Gastrocnemius medialis (tissue), 4 donors: ENCODE results near the gene SYF2. TPM values are rescaled to one million over a fixed set of nuclear protein-coding genes. Genes with fewer than 3 reads are reported as not detected.

Source experiments
- ATAC-seq, 2 donors: fragments of 150-250 bp; one replicate each; pipeline ENCODE4 v1.9.1; 2016
- DNase-seq, 2 donors: peaks; one replicate each; pipeline ENCODE4 v3.0.0-alpha.2; 2019
- H3K27ac ChIP-seq, 4 donors: fragments of 200-600 bp; sonication (generic); 1 replicate in 1 of 4; 2 replicates in 3 of 4; pipeline ENCODE4 v1.5.1; 2016 to 2018; ENCODE audit warnings: mild to moderate bottlenecking in 2 of 4, moderate library complexity in 1 of 4
- H3K27me3 ChIP-seq, 3 donors: fragments of 200-600 bp; sonication (generic) in 2 of 3; 1 replicate in 1 of 3; 2 replicates in 2 of 3; pipeline versions ENCODE4 v1.5.1 to v1.6.0; 2016 to 2019; ENCODE audit warnings: mild to moderate bottlenecking in 1 of 3, moderate library complexity in 1 of 3
- H3K36me3 ChIP-seq, 2 donors: fragments of 200-600 bp; sonication (generic) in 1 of 2; one replicate each; pipeline ENCODE4 v1.5.1; 2017 to 2018
- H3K4me1 ChIP-seq, 2 donors: fragments of 200-600 bp; sonication (generic) in 1 of 2; one replicate each; pipeline ENCODE4 v1.5.1; 2016 to 2017; ENCODE audit warnings: mild to moderate bottlenecking in 2 of 2
- H3K4me3 ChIP-seq, 4 donors: fragments of 200-600 bp; sonication (generic) in 3 of 4; 1 replicate in 1 of 4; 2 replicates in 3 of 4; pipeline ENCODE4 v1.5.1; 2016 to 2019; ENCODE audit warnings: mild to moderate bottlenecking in 2 of 4
- H3K9me3 ChIP-seq, 3 donors: fragments of 200-600 bp; sonication (generic) in 2 of 3; 1 replicate in 1 of 3; 2 replicates in 2 of 3; pipeline ENCODE4 v1.5.1; 2016 to 2019
- CTCF ChIP-seq, 5 experiments: fragments of 450-650 bp in 3 of 5; fragments of 200-600 bp in 2 of 5; sonication (generic) in 2 of 5; IDR thresholded peaks in 4 of 5; conservative IDR thresholded peaks in 1 of 5; 1 replicate in 4 of 5; 2 replicates in 1 of 5; pipeline ENCODE4 v1.5.1; 2016 to 2019; ENCODE audit warnings: antibody characterized with exemption in 5 of 5, mild to moderate bottlenecking in 3 of 5, moderate library complexity in 3 of 5
- POLR2A ChIP-seq, 2 donors: fragments of 450-650 bp; IDR thresholded peaks; one replicate each; pipeline ENCODE4 v1.6.1; 2017; ENCODE audit warnings: antibody characterized with exemption in 2 of 2, mild to moderate bottlenecking in 2 of 2, moderate library complexity in 2 of 2
- in situ Hi-C, 4 donors: fragments of 200-750 bp; cut with MboI; loops; one replicate each; pipeline versions ENCODE4 v1.15.0 to v1.8.0; 2017; ENCODE audit warnings: low sequenced_read_pairs in 4 of 4
- intact Hi-C: fragments of 100-400 bp; cut with DNase I; formaldehyde crosslinking; loops from one replicate; pipeline ENCODE4 v1.15.1; 2023; ENCODE audit warnings: low total_unique reads
- total RNA-seq, 4 donors: library from RNA; depleted of rRNA; stranded (reverse); fragments of >200 nt; gene quantifications; one replicate each; pipeline versions ENCODE4 v1.1.0 to v1.2.3, GENCODE V29; 2016

Gene SYF2
- total RNA-seq, 4 donors from 2014 or later = 49.1 to 67.4 (median 58.3) TPM

GRCh38 chr1:25246600-25247023 lies 14.3 kb upstream of the SYF2 start:
- DNase-seq = no peak
- TF ChIP-seq CTCF (IDR thresholded peaks at IDR 0.05 in 4 of 5, conservative IDR thresholded peaks at IDR 0.05 in 1 of 5) (peak in 1 of 5 experiments; percentile 21), POLR2A (IDR thresholded peaks at IDR 0.05) (no peak)
- intact Hi-C loops (loop anchor here (1.0 to 2.0 kb wide), 3 partner anchors 14 to 184 kb away; partner anchors contain the start of genes MACO1, SYF2 and TMEM50A), in situ Hi-C loops (loop anchor here in 1 of 4 donors (10.0 kb wide), 1 partner anchor 98 kb away; no protein-coding TSS in a partner anchor)
- Histone ChIP-seq H3K9me3 (no peaks in the 10 kb centered on the region), H3K4me1 (peaks cover 26% of the 10 kb centered on the region in 2 donors), H3K27ac (peak overlapping the region; percentile 99 to 100 (median 100)), H3K36me3 (peaks cover 0 to 42% of the 10 kb centered on the region in 2 donors), H3K4me3 (peak overlapping the region; percentile 85 to 97 (median 96)), H3K27me3 (no peaks in the 10 kb centered on the region)
- ATAC-seq = peak; percentile 6 to 7

- in situ Hi-C loops (loop anchor here in 1 of 4 donors (10.0 kb wide), 1 partner anchor 99 kb away; no protein-coding TSS in a partner anchor), intact Hi-C loops (loop anchor here (2.0 kb wide), 2 partner anchors 93 to 185 kb away; partner anchors contain the start of genes MACO1 and TMEM50A)
- H3K4me3 ChIP-seq = peak overlapping the region; percentile 85 to 97 (median 96)
- ATAC-seq (no peak), DNase-seq (no peak)
- peaks cover 26% of the 10 kb centered on the region in 2 donors for H3K4me1 ChIP-seq
- TF ChIP-seq CTCF (IDR thresholded peaks at IDR 0.05 in 4 of 5, conservative IDR thresholded peaks at IDR 0.05 in 1 of 5) = no peak
- no peak for TF ChIP-seq POLR2A (IDR thresholded peaks at IDR 0.05)
- no peaks in the 10 kb centered on the region for H3K9me3 ChIP-seq
- peak overlapping the region; percentile 99 to 100 (median 100) for H3K27ac ChIP-seq
- H3K27me3 ChIP-seq = no peaks in the 10 kb centered on the region
- peaks cover 0 to 48% of the 10 kb centered on the region in 2 donors for H3K36me3 ChIP-seq
These were observed 13.7 kb upstream of the SYF2 start for GRCh38 chr1:25245809-25246599.

DNA sequence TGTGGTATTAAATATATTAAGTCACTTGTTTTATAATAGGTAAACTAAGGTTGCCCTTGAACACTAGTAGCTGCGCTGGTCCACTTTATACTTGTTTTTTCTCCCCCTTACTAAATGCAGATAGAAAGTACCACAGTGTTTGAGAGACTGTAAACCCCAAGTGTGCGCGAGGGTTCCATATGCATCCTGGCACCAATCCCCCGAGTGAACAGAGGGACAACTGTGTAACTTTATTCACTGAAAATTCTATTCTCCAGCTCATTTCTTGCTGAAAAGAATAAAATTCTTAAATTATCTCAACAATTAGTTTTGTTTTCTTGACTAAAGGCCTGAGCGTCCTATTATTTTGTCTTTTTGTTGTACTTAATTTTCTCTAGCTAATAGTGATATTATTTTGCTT lies 13.1 kb upstream of the SYF2 start:
- H3K27me3 ChIP-seq = no peaks in the 10 kb centered on the region
- DNase-seq (no peak), ATAC-seq (no peak)
- peak overlapping the region in 3 of 4 donors; percentile 99 to 100 (median 99) for H3K27ac ChIP-seq
- in situ Hi-C loops = loop anchor here in 1 of 4 donors (10.0 kb wide), 1 partner anchor 99 kb away; no protein-coding TSS in a partner anchor
- peaks cover 0 to 51% of the 10 kb centered on the region in 2 donors for H3K36me3 ChIP-seq
- no peak for TF ChIP-seq CTCF (IDR thresholded peaks at IDR 0.05 in 4 of 5, conservative IDR thresholded peaks at IDR 0.05 in 1 of 5)
- TF ChIP-seq POLR2A (IDR thresholded peaks at IDR 0.05) = no peak
- peaks cover 31% of the 10 kb centered on the region in 2 donors for H3K4me1 ChIP-seq
- peak overlapping the region; percentile 85 to 97 (median 96) for H3K4me3 ChIP-seq
- intact Hi-C loops = no loop called here
- H3K9me3 ChIP-seq = no peaks in the 10 kb centered on the region

- Histone ChIP-seq H3K36me3 (peaks cover 0 to 51% of the 10 kb centered on the region in 2 donors), H3K9me3 (no peaks in the 10 kb centered on the region), H3K27me3 (no peaks in the 10 kb centered on the region), H3K4me3 (no peak overlapping the region), H3K4me1 (peaks cover 38 to 40% of the 10 kb centered on the region in 2 donors), H3K27ac (no peak overlapping the region)
- DNase-seq (no peak), ATAC-seq (no peak)
- in situ Hi-C loops (loop anchor here in 1 of 4 donors (10.0 kb wide), 1 partner anchor 101 kb away; no protein-coding TSS in a partner anchor), intact Hi-C loops (no loop called here)
- TF ChIP-seq POLR2A (IDR thresholded peaks at IDR 0.05) (no peak), CTCF (IDR thresholded peaks at IDR 0.05 in 4 of 5, conservative IDR thresholded peaks at IDR 0.05 in 1 of 5) (no peak)
These were observed 11.6 kb upstream of the SYF2 start for GRCh38 chr1:25243907-25244306.
